GM19452 (cell line): ENCODE results near the gene GPR21.

Experiments
- ATAC-seq: cut with Tn5 transposase; IDR thresholded peaks from one replicate; pipeline ENCODE4 v1.9.1; 2021; ENCODE audit not compliant: unreplicated experiment

Gene GPR21

GRCh38 chr9:123033352-123033751, at the start of gene GPR21:
Gene GPR21 (plus strand): TSS chr9:123033667. CDS start chr9:123034567, 900 bp downstream.
- no peak for ATAC-seq

GRCh38 chr9:122986010-122986409, 47.5 kb upstream of the GPR21 start:
- no peak for ATAC-seq

- ATAC-seq, result no peak
Observed at GRCh38 chr9:122988141-122988540, 45.3 kb upstream of the GPR21 start.

- no peak for ATAC-seq
Observed at GRCh38 chr9:122988920-122989621, 44.4 kb upstream of the GPR21 start.

- ATAC-seq, result no peak
Observed at GRCh38 chr9:122991370-122991830, 42.1 kb upstream of the GPR21 start.

- no peak for ATAC-seq
Observed at GRCh38 chr9:122996586-122996985, 36.9 kb upstream of the GPR21 start.

- no peak for ATAC-seq
Observed at GRCh38 chr9:122998448-122998847, 35.0 kb upstream of the GPR21 start.

- no peak for ATAC-seq
Observed at GRCh38 chr9:123000371-123001068, 32.9 kb upstream of the GPR21 start.

GRCh38 chr9:123002754-123003153, 30.7 kb upstream of the GPR21 start:
- no peak for ATAC-seq

GRCh38 chr9:123003466-123003865, 30.0 kb upstream of the GPR21 start:
- no peak for ATAC-seq

GRCh38 chr9:123005964-123006363, 27.5 kb upstream of the GPR21 start:
- ATAC-seq, result no peak

GRCh38 chr9:123007269-123007668, 26.2 kb upstream of the GPR21 start:
- no peak for ATAC-seq

- ATAC-seq, result no peak
Observed at GRCh38 chr9:123008909-123009308, 24.6 kb upstream of the GPR21 start.

GRCh38 chr9:123011380-123011779, 22.1 kb upstream of the GPR21 start:
- no peak for ATAC-seq

- ATAC-seq, result no peak
Observed at GRCh38 chr9:123011878-123012528, 21.5 kb upstream of the GPR21 start.

- no peak for ATAC-seq
Observed at GRCh38 chr9:123016631-123017030, 16.8 kb upstream of the GPR21 start.

- ATAC-seq, result no peak
Observed at GRCh38 chr9:123020796-123021195, 12.7 kb upstream of the GPR21 start.

- ATAC-seq, result no peak
Observed at GRCh38 chr9:123026425-123026824, 7.0 kb upstream of the GPR21 start.

GRCh38 chr9:123027517-123027916, 6.0 kb upstream of the GPR21 start:
- no peak for ATAC-seq

- ATAC-seq, result no peak
Observed at GRCh38 chr9:123028136-123028535, 5.3 kb upstream of the GPR21 start.

- ATAC-seq, result no peak
Observed at GRCh38 chr9:123028973-123029372, 4.5 kb upstream of the GPR21 start.

- ATAC-seq, result no peak
Observed at GRCh38 chr9:123031963-123032362, 1.5 kb upstream of the GPR21 start.
